Measurements from ENCODE around the gene USP11.

Gene USP11

DNA sequence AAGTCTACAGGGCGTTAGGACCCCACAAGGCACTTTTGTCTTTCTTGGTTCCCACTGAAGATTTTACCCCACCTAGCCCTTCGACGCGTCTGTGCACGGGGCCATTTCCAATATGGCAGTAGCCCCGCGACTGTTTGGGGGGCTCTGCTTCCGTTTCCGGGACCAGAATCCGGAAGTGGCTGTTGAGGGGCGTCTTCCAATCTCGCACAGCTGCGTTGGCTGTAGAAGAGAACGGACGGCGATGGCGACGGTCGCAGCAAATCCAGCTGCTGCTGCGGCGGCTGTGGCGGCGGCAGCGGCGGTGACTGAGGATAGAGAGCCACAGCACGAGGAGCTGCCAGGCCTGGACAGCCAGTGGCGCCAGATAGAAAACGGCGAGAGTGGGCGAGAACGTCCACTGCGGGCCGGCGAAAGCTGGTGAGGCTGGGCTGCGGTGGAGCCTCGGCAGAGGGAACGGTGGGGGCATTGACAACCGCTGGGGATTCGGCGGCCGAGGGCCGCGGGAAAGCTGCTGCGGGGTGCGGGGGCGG is at the start of gene USP11:
USP11 (plus strand) TSS at position 207 of the 530 bp plus-strand sequence; CDS start at position 242, 35 bp downstream.
- peak in 2 of 4 experiments; percentile 27 to 33 for DNase-seq

DNA sequence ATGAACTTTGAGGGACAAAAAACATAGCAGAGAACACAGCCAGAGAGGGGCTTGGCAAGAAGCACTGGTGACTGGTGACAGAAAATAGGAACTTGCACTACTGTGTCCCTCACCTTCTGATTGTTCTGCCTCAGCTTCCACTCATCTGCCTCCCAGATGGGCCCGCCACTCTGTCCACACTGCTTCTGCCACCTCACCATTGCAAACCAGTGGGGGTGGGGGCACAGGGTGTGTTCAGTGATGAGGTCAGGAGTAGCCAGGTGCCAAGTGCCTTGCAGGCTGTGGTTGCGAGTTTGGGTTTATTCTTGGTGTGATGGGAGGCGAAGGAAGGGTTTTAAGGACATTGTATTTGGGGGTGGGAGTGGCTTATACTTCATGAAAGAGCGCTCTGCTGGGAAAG is 48.3 kb upstream of the USP11 start:
- no peak for DNase-seq

DNA sequence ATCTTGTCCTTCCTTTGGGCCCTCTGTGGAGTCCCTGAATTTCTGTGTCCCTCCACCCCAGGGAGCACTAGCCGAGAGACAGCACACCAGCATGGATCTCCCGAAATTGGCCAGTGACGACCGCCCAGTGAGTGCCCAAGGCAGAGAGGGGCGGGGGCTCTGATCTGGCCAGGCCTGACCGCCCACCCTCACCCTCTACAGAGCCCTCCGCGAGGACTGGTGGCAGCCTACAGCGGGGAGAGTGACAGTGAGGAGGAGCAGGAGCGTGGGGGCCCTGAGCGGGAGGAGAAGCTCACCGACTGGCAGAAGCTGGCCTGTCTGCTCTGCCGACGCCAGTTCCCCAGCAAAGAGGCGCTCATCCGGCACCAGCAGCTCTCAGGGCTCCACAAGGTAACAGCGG is 47.6 kb upstream of the USP11 start:
- no peak for DNase-seq

DNA sequence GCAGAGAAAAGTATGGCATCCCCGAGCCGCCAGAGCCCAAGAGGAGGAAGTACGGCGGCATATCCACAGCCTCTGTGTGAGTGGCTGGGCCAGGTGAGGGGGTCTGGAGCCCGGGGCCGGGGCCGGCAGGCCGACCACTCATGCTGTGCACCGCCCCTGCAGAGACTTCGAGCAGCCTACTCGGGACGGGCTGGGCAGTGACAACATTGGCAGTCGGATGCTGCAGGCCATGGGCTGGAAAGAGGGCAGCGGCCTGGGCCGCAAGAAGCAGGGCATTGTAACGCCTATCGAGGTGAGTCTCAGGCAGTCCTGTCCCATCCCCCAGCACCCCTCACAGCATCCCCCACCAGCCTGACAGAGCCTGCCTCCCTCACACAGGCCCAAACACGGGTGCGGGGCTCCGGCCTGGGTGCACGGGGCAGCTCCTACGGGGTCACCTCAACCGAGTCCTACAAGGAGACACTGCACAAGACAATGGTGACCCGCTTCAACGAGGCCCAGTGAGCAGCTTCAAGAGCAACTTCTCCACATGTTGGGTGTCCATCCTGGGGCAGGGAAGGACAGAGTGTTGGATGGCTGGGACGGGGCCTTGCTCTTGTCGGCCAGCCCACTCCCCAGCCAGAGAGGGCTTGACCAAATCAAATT is 46.6 kb upstream of the USP11 start:
- DNase-seq: no peak

DNA sequence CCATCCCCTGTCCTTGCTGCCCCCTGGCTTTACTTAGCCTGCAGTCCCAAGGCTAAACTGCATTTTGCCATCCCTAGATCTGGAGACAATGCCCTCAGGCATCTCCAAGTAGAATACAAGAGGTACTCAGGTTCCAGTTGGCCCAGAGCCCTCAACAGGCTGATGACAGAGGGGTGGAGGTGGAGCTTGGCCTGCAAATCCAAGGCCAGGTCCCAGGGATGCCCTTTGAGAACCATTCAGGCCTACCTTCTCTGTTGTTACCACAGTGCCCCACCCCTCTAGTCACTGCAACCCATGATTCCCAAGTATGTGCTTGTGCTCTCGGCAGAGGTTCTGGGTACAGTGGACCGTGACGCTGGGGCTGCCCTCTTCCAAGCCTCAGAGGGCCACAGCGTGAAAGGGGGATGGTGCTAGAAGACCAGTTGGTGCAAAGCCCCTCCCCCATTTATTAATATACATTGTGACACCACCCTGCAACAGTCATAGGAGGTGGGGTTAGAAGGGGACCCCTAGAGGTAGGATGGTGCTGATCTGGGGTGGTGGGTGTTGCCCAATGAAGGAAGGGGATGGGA is 45.6 kb upstream of the USP11 start:
- DNase-seq: no peak

DNA sequence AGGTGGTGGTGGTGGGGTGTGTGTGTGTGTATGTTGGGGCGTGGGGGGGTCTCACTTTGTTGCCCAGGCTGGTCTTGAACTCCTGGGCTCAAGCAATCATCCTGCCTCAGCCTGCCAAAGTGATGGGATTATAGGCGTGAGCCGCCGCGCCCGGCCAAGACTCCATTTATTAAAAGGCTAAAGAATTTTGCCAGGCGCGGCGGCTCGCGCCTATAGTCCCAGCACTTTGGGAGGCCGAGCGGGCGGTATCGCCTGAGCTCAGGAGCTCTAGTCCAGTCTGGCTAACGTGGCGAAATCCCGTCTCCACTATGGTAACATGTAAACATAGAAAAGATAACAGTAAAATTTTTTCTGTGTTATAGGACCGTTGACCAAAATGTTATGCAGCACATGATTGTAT is 42.9 kb upstream of the USP11 start:
- DNase-seq: no peak

DNA sequence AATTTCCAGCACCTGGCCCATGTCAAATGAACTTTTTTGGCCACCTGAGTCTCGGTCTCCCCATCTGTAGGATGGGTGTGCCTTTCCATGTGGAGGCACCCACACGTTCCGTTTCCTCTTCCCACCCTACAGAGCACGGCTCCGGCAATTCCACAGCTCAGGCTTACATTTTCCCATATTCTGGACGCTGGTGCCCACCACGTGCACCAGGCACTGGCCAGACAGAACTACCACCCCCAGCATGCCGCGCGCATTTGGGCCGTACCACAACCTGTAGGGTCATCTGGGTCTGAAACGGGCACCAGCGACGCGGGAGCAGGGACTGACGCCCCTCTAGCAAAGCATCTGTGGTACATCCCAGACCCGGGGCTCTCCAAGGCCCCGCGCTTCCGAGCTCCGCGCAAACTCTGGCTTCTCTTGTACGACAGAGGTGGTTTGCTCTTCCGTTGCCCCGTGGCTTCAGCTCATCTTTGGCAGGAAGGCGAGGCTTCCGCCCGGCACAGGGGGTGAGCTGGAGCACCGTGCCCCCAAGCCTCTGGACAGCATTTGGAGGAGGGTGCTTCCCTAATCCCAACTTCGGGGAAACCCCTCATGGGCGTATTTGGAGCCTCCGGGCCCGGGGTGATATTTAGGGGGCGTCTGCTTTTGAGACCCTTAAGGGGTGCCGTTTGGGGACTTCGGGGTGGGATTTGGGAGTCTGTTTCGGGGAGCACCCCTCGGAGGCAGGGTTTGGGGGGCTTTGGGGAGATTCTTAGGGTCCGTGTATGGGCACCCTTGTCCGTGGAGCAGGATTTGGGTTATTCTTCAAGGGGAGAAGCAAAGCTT is 42.2 kb upstream of the USP11 start:
- DNase-seq: peak; percentile 39 to 68 (median 52)

DNA sequence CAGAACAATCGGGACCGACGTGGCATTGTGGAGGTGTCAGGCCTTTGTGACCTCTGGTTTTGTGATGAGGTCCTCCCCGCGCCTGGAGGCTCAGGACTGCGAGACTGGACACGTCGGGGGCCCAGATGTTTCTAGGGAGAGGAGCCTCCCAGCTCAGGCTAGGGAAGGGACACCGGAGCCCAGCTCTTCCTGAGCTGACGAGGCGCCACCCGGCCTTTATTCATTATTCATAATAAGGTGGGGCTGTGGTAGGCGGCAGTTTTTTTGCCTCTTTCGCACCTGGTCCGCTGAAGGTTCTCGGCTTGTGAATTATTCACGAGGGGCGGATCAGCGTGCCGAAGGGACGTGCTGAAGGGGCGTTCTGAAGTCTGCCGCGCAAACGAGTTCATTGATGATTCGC is 41.5 kb upstream of the USP11 start:
- DNase-seq: peak in 2 of 4 experiments; percentile 6 to 26

DNA sequence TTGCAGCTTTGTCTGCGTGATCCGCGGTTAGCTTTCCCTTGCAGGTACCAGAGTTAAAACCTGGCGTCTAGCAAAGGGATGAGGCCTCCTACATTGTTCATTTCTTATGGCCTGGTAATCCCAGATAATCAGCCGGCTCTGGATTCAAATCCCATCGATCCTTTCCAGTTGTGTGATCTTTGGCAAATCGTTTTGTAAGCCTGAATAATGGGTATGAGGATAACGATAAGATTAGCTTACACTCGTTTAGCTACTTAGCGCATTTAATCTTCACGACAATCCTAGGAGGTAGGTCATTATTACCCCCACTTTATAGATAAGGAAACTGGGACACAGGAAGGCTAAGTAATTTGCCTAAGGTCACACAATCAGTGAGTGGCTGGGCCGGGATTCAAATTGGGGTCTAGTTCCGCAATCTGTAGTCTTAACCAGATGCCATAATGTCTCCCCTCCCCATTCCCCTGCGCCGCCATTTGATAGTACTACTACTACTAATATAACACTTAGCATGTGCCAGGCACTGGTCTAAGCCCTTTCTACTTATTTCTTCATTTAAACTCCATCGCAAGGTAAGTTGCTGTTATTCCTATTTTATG is 40.9 kb upstream of the USP11 start:
- DNase-seq: no peak

DNA sequence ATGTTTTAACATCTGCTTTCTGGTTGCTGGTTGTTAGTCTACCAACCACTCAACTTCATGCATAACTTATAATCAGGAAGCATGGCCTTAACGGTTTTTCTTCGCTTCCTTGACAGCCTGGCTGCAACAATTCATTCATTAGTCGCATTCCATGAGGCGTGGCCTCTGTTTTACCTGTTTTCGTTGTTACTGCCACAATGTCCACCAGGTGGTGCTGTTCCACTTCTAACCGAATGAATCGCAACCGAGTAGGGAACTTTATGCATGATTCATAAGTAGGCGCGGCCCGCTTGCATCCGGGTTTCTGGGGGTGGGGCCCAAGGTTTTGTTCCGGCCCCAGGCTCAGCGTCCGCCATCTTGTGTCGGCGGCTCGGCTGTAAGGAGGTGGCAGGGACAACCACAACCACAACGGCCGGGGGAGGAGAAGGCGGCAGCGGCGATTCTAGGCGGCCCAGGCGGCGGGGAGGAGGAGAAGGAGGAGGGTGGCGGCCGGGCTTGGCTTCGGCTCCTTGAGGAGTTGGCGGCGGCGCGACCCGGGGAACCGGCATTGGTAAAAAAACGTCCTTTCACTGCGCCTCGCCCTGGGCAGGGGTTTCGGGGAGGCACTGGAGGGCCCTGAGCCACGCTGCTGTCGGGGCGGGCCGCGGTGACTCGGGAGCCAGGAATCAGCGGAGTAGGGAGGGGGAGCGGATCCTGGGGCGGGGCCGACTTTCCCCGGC is 39.2 kb upstream of the USP11 start, which contains the start of gene UBA1:
UBA1 (plus strand) TSS at position 355 of the 719 bp plus-strand sequence. CDS start 4,974 bp downstream, outside the sequence.
- peak; percentile 70 to 95 (median 88) for DNase-seq

DNA sequence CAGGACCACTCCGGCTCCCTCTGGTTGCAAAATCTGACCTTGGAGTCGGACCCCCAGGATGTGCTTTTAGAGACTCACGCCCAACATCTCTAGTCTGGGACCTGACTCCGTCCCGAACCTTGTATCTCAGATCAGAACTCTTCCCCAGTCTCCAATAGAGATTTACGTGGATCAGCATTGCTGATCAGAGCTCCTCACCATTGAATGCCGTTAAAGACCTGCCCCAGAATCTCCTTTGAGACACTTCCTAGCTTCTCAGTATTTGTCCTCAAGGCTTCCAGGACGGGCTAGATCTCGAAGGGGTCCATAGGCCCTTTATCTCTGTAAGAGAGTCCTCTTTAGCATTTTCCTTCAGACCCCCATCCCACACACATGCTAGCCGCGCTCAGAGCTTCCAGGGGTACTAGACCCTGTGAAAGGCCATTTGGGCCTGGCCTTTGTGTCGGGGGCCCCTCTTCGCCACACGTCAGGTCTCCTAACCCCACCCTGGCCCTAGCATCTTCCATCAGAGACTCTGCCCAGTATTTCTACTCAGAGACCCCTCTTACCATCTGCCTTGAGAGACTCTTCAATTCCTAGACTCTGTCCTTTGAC is 38.5 kb upstream of the USP11 start:
- no peak for DNase-seq

DNA sequence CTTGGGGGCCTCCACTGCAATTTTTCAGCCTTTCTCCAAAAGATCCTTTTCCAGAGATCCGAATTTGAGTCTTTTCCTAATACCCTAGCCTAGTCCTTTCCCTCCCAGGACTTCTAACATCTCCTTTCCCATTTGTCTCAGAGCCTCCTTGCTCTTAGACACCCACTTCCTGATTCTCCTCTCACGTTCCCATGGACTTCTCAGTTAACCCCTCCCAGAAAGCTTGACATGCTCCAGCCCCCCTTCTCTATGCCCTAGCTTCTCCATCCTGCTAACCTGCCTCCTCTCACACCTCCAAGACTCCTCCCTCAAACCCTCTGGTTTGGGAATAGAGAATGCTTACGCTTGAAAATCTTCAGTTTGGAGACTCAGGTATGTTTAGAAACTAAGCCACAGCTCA is 36.7 kb upstream of the USP11 start:
- no peak for DNase-seq

DNA sequence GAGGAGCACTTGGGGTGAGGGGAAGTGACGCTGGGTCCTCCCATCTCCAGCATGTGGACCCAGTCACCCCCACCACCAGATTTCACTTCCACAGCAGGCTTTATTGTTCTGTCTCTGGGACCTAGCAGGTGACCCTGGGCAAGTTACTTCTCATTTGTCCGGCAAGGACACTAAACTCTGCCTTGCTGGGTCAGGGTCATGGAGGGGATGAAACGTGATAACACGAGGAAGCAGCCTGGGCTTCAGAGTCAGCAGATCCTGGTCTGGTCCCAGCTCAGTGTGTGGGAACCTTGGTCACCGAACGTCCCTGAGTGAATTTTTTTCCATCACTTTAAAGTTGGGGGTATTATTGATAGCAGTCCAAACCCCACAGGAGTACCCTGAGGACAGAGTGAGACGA is 35.3 kb upstream of the USP11 start:
- DNase-seq: no peak

DNA sequence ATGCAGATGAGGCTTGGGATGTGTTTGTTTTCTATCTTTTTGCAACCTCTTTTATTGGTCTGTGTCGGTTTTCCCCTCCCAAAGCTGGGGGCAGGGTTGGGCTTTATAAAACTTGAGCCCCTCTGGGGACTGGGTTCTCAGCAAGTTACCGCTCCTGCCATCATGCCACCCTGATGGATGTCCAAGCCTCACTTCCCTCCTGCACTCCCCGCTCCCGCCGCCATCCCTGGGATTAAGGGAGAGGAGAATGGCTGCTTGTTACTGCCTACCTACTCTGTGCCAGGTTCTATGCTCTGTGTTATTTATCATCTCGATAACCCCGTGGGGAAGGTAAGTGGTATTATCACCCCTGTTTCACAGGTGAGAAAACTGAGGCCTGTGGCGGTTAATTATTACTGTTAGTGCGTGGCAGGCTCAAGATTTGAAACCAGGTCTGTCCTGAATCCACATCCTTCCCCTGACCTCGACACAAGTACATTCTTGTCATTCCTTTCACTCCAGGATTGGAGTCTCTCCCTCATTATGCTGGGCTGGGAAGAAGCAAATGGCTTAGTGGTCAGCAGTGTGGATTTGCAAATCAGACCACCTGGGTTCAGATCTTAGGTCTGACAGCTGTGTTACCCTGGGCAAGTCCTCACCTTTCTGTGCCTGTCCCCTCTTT is 34.7 kb upstream of the USP11 start:
- DNase-seq: no peak

DNA sequence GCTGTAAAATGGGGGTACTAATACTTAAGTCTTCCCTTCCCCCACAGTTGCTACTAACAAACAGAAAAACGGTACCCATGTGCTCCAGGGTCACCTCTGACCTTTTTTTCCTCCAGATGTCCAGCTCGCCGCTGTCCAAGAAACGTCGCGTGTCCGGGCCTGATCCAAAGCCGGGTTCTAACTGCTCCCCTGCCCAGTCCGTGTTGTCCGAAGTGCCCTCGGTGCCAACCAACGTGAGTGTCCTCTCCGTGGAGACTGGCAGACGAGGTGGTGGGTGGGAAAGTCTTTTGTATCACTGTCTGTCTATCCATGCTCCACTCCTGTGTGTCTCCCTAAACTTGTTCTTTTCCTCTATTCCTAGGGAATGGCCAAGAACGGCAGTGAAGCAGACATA is 34.1 kb upstream of the USP11 start:
- no peak for DNase-seq

DNA sequence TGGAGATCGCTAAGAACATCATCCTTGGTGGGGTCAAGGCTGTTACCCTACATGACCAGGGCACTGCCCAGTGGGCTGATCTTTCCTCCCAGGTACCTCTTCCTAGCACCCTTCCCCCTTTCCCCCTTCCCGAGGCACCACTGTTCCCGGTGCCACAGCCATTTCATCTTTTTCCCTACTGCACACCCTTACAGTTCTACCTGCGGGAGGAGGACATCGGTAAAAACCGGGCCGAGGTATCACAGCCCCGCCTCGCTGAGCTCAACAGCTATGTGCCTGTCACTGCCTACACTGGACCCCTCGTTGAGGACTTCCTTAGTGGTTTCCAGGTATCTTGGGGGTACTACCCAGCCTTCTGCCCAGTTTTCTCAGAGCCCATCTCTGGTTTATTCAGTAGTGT is 33.5 kb upstream of the USP11 start:
- no peak for DNase-seq

DNA sequence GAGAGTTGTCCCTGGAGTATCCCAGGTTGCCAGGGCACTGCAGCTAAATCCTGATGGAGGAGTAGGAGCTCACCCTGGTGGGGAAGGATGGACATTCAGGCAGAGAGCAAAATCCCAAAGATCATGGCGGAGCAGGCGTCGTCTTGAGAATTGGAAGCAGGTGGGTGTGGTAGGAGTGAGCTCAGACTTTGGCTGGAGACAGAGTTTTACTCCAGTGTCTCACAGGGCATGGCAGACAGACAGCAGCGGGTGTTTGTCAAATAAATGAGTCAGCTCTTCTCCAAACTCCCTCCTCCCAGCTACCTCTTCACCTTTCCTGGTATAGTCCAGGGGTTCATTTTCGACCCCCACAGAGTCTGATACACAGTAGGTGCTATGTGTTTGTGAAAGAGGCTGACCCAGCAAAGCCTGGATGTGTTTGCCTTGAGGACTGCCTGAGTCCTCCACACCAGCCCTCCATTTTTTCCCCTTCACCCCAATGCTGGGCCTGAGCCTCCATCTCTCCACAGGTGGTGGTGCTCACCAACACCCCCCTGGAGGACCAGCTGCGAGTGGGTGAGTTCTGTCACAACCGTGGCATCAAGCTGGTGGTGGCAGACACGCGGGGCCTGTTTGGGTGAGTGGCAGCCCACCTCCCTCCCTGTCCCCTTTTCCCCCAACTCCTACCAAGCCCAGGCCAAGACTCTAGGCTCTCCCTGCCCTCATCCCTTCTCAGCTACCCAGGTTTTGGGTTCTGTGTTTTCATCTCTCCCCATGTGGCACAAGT is 32.2 kb upstream of the USP11 start:
- DNase-seq: no peak

DNA sequence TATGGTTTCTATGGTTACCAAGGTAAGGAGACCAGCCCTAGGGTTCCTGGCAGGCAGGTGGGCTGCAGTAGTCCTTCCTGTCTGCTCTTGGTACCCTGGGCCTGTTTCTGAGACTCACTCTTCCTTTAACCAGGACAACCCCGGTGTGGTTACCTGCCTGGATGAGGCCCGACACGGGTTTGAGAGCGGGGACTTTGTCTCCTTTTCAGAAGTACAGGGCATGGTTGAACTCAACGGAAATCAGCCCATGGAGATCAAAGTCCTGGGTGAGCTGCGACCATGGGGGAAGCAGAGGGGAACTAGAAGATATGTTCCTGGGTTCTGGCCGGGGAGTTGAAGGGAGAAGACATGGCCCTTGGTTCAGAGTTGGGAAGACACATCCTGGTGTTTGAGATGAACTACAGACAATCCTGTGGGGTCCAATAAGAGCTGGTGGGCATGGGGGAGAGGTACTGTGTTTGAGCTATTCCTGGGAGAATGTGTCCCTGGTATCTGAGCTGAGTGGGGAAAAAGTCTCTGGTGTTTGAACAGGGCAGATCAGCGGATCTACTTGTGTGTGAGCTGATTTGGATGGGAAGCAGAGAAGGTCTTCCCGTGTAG is 31.4 kb upstream of the USP11 start:
- DNase-seq: no peak

DNA sequence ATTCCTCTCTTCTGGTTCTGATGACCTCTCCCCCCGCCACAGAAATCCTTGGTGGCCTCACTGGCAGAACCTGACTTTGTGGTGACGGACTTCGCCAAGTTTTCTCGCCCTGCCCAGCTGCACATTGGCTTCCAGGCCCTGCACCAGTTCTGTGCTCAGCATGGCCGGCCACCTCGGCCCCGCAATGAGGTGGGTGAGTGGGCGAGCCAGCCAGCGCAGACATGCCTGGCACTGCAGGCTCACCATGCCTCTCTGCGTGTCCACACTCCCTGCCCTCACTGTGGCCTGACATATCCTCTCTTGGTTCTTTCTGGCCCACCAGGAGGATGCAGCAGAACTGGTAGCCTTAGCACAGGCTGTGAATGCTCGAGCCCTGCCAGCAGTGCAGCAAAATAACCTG is 30.5 kb upstream of the USP11 start:
- DNase-seq: no peak

DNA sequence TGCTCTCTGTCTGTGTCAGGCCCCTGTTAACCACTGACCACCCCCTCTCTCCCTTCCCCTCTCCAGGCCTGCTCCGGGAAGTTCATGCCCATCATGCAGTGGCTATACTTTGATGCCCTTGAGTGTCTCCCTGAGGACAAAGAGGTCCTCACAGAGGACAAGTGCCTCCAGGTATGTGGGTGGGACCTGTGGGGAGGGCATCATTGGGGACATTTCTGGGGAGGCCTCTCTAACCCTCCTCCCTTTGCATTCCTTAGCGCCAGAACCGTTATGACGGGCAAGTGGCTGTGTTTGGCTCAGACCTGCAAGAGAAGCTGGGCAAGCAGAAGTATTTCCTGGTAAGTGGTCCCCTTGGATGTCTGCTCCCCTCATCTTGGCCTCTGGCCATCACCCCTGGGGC is 29.9 kb upstream of the USP11 start:
- DNase-seq: no peak
